Epidermal melanocyte (primary cell): ENCODE data around the gene MAPK4.

ENCODE experiments used
- DNase-seq: peaks from one replicate; pipeline ENCODE4 v3.0.0; 2011; ENCODE audit warnings: low spot score; ENCODE audit not compliant: insufficient read length

Gene MAPK4

GRCh38 chr18:50623694-50624352 is 63.9 kb downstream of the MAPK4 start:
- no peak for DNase-seq

DNA sequence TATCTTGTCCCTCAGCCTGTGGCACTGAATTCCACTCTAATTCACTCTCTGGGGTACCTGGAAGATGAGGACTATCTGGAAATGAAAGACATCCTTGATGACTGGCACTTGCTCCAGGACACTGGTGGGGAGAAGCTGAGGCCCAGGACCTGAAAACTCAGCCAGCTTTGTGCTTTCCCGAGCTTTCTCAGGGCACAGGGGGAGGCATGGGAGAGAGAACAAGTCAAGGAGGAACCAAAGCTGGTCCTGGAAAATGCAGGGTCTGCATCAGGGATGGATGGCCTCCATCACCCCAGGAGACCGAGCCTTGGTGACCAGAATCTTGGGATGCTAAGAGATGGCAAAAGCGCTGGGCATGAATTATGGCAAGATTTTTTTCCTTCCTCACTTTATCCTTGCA is 65.1 kb downstream of the MAPK4 start:
- no peak for DNase-seq

- DNase-seq = no peak
These were observed 66.4 kb downstream of the MAPK4 start for GRCh38 chr18:50626317-50626716.

- no peak for DNase-seq
These were observed 68.0 kb downstream of the MAPK4 start for GRCh38 chr18:50627594-50628532.

DNA sequence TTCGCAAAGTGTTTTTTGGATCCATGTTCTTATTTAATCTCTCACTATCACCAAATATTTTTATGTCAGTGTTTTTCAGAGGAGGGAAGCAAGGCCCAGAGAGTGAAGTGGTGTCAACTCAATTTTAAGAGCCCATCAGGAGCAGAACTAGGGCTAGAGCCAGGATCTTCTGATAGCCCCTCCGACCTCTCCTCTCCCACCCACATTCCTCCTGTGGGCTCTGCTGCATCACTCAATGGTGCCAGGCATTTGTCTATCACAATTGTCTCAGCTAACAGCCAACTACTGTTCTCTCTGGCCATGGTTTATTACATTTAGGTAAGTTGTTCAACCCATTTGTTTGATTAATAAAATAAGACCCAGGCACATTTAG is 68.6 kb downstream of the MAPK4 start:
- no peak for DNase-seq

DNA sequence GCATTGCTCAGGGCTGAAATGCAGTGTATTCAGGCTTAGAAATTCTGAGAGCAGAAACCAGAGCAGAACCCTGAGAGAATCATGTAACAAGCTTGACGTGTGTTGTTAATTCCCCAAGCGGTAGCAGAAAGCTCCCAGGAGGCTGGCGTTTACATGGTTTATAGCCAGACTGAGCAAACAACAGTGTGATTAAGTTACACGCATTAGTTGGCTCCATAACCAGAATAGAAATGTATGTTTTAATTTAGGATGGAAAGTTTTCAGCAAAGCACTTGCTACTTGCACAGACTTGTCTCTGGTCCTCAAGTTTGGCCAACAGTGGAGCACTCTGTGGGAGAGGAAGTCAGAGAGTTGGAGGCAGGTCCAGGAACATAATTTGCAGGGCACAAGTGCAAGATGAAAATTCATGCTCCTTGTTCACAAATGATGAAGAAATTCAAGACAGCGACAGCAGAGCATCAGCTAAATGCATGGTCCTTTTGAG is 69.3 kb downstream of the MAPK4 start:
- DNase-seq = no peak

DNA sequence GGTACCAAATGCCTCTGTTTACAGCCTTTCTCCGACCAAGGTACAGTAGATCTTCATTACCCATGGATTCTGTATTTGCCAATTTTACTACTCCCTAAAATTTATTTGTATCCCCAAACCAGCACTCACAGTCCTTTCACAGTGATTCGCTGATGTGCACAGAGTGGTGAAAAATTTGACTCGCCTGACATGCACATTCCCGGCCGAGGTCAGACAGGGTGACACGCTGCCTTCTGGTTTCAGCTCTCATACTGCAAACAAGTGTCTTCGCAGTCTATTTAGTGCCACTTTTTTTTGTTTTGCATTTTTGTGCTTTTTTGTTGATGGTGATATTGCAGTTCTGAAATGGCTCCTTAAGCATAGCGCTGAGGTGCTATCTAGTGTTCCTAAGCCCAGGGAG is 71.0 kb downstream of the MAPK4 start:
- no peak for DNase-seq

GRCh38 chr18:50632895-50633515 is 73.1 kb downstream of the MAPK4 start:
- DNase-seq = no peak

DNA sequence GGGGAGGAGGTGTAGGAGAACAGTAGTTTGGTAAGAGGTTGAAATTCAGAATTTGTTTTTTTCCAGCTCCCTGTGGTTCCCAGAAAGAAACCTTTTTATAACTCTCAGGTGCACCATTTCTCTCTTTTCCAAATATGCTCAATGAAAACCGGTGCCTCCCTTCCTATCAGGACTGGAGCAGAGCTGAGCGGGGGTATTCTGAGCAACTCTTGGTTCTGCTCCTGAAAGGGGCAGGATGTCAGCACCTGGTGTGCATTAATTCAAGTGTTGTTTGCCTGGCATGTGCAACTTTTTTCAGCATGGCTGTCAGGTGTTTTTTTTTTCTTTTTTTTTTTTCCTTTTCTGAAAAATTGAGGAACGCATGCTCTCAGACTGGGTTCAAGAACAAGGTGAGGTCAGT is 74.1 kb downstream of the MAPK4 start:
- no peak for DNase-seq

DNA sequence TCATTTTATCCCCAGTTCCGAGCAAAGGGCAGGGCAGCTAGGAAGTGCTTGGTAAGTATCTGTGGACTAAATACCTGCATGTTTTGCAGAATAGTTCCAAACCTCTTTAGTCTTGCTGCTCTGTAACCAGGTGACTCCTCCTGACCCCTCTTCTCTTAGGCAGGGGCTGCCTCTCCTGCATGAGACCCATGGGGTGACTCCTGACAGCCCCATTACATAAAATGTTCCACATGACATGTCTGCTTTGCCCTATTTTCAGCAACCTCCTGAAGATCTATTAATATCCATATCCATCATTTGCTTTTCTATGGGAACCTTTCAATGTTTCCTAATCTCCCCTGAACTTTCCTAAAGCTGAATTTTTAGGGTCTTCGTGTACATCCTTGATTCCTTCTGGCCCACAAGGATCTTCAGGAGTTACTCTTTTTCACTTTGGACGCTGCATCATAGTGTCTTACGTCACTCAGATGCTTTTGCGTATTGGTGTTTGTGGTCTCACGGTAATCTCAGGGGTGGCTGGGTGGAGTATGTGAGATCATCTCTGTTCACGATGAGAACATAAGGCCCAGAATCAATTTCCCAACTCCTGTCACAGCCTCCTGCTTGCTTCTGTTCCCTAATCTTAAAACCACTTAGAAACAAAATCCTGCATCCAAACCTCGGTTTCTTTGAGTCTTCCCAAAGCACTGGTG is 76.6 kb downstream of the MAPK4 start:
- no peak for DNase-seq

- no peak for DNase-seq
These were observed 78.4 kb downstream of the MAPK4 start for GRCh38 chr18:50638016-50638883.

- no peak for DNase-seq
These were observed 79.1 kb downstream of the MAPK4 start for GRCh38 chr18:50638884-50639420.

- DNase-seq = no peak
These were observed 79.8 kb downstream of the MAPK4 start for GRCh38 chr18:50639711-50640110.

- DNase-seq = no peak
These were observed 82.6 kb downstream of the MAPK4 start for GRCh38 chr18:50642439-50642838.

GRCh38 chr18:50644146-50644545 is 84.3 kb downstream of the MAPK4 start:
- no peak for DNase-seq

- no peak for DNase-seq
These were observed 84.9 kb downstream of the MAPK4 start for GRCh38 chr18:50644807-50645206.

GRCh38 chr18:50647237-50647636 is 87.3 kb downstream of the MAPK4 start:
- no peak for DNase-seq

DNA sequence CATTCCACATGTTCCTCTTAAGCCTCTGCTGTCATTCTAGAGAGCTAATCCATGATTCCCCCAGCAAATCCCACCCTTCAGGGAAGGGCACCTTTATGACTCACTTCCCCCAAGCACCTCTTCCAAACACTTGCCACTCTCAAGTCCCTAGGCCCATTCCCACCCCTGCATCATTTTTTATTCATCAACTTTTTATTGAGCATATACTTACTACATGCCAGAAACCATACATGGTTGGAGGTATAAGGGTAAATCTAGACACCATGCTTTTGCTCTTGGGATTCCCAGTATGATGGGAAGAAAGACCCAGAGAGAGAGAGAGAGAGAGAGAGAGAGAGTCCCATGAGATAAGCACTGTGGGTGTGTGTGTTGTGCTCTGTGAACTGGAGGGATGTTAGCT is 87.9 kb downstream of the MAPK4 start:
- no peak for DNase-seq

DNA sequence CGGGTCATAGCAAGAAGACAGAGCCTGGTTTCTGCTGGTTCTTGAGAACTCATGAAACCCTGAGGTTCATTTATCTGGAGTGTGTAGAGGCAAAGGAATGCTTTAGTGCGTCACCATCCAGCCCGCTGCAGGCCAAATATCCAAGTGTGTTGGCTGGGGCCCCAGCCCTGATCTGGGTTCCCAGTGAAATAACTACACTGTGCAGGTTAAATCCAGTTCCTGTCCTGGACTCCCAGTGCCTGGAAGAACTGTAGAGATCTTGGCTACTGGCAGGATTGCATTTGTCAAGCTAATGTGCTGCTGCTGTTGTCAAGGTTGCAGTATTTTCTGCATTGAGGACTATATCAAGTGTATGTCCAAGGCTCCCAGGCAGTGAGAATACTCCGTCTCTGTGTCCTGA is 89.9 kb downstream of the MAPK4 start:
- no peak for DNase-seq

GRCh38 chr18:50651334-50651733 is 91.4 kb downstream of the MAPK4 start:
- DNase-seq = no peak
